Breast epithelium (tissue), 4 donors: Measurements from ENCODE around the gene TNFSF8. TPM values are rescaled to one million over a fixed set of nuclear protein-coding genes. Genes with fewer than 3 reads are reported as not detected.

Experiments used
- DNase-seq, 2 donors: peaks; one replicate each; pipeline ENCODE4 v3.0.0-alpha.2; 2019; ENCODE audit warnings: low spot score in 2 of 2
- H3K27ac ChIP-seq, 2 donors: fragments of 200-600 bp; sonication (generic) in 1 of 2; one replicate each; pipeline ENCODE4 v1.5.1; 2016 to 2019; ENCODE audit warnings: mild to moderate bottlenecking in 1 of 2
- H3K27me3 ChIP-seq, 2 donors: fragments of 200-600 bp; sonication (generic) in 1 of 2; one replicate each; pipeline versions ENCODE4 v1.5.1 to v1.6.0; 2017 to 2019; ENCODE audit warnings: control low read depth in 1 of 2, mild to moderate bottlenecking in 1 of 2
- H3K36me3 ChIP-seq: fragments of 200-600 bp; one replicate; pipeline ENCODE4 v1.5.1; 2019
- H3K4me1 ChIP-seq, 2 donors: fragments of 200-600 bp; sonication (generic); one replicate each; pipeline ENCODE4 v1.5.1; 2016 to 2019; ENCODE audit warnings: control low read depth in 1 of 2
- H3K4me3 ChIP-seq, 3 donors: fragments of 200-600 bp; sonication (generic); 1 replicate in 2 of 3; 2 replicates in 1 of 3; pipeline ENCODE4 v1.5.1; 2016 to 2019; ENCODE audit warnings: mild to moderate bottlenecking in 3 of 3, moderate library complexity in 2 of 3
- H3K9me3 ChIP-seq, 2 donors: fragments of 200-600 bp; sonication (generic) in 1 of 2; one replicate each; pipeline ENCODE4 v1.5.1; 2016 to 2019; ENCODE audit warnings: control low read depth in 1 of 2
- CTCF ChIP-seq, 3 donors: fragments of 450-650 bp; IDR thresholded peaks; one replicate each; pipeline ENCODE4 v1.5.1; 2016 to 2017; ENCODE audit warnings: antibody characterized with exemption in 3 of 3, mild to moderate bottlenecking in 3 of 3, moderate library complexity in 3 of 3
- POLR2A ChIP-seq: fragments of 450-650 bp; IDR thresholded peaks from one replicate; pipeline ENCODE4 v1.6.1; 2016; ENCODE audit warnings: antibody characterized with exemption, mild to moderate bottlenecking, moderate library complexity
- POLR2AphosphoS5 ChIP-seq, 3 donors: sonication (generic); formaldehyde crosslinking; IDR thresholded peaks; one replicate each; pipeline ENCODE4 v1.6.1; 2017; ENCODE audit warnings: antibody characterized with exemption in 3 of 3
- intact Hi-C: fragments of 100-400 bp; cut with DNase I; formaldehyde crosslinking; loops from one replicate; pipeline ENCODE4 v1.15.1; 2023; ENCODE audit warnings: low total_unique reads
- total RNA-seq, 3 donors: library from RNA; depleted of rRNA; stranded (reverse); fragments of >200 nt; gene quantifications; one replicate each; pipeline ENCODE4 v1.1.0, GENCODE V29; 2016

TNFSF8 gene
- total RNA-seq, 3 donors from 2014 or later: 2.6 to 9.8 (median 4.7) TPM

- Histone ChIP-seq H3K36me3 (no peaks in the 10 kb centered on the region), H3K4me3 (no peak overlapping the region), H3K27ac (peak overlapping the region; percentile 73 to 76), H3K4me1 (peaks cover 4 to 19% of the 10 kb centered on the region in 2 donors), H3K9me3 (no peaks in the 10 kb centered on the region), H3K27me3 (peaks cover 0 to 4% of the 10 kb centered on the region in 2 donors)
- peak; percentile 63 to 83 for DNase-seq
- intact Hi-C loops: no loop called here
- no peak for TF ChIP-seq POLR2A
- peak in 2 of 3 donors; percentile 61 to 65 for TF ChIP-seq POLR2AphosphoS5 (IDR thresholded peaks at IDR 0.05)
- no peak for TF ChIP-seq CTCF (IDR thresholded peaks at IDR 0.05)
Observed at GRCh38 chr9:114908104-114908622, 22.2 kb downstream of the TNFSF8 start.

GRCh38 chr9:114906922-114907571, 23.3 kb downstream of the TNFSF8 start:
- H3K9me3 ChIP-seq: no peaks in the 10 kb centered on the region
- no peak overlapping the region for H3K27ac ChIP-seq
- peak in 1 of 3 donors; percentile 26 for TF ChIP-seq CTCF (IDR thresholded peaks at IDR 0.05)
- TF ChIP-seq POLR2A: no peak
- no peak for TF ChIP-seq POLR2AphosphoS5 (IDR thresholded peaks at IDR 0.05)
- no peak overlapping the region for H3K4me3 ChIP-seq
- H3K27me3 ChIP-seq: peaks cover 0 to 5% of the 10 kb centered on the region in 2 donors
- no peak for DNase-seq
- H3K36me3 ChIP-seq: no peaks in the 10 kb centered on the region
- peaks cover 4 to 19% of the 10 kb centered on the region in 2 donors for H3K4me1 ChIP-seq
- intact Hi-C loops: no loop called here

GRCh38 chr9:114905170-114905940, 25.0 kb downstream of the TNFSF8 start:
- intact Hi-C loops: no loop called here
- Histone ChIP-seq H3K4me3 (no peak overlapping the region), H3K9me3 (no peaks in the 10 kb centered on the region), H3K36me3 (no peaks in the 10 kb centered on the region), H3K27ac (no peak overlapping the region), H3K4me1 (peaks cover 4 to 14% of the 10 kb centered on the region in 2 donors), H3K27me3 (peaks cover 0 to 5% of the 10 kb centered on the region in 2 donors)
- no peak for DNase-seq
- TF ChIP-seq POLR2A (no peak), CTCF (IDR thresholded peaks at IDR 0.05) (no peak), POLR2AphosphoS5 (IDR thresholded peaks at IDR 0.05) (no peak)

GRCh38 chr9:114902786-114903524, 27.4 kb downstream of the TNFSF8 start:
- no peaks in the 10 kb centered on the region for H3K36me3 ChIP-seq
- H3K27ac ChIP-seq: no peak overlapping the region
- no peaks in the 10 kb centered on the region for H3K4me1 ChIP-seq
- H3K4me3 ChIP-seq: no peak overlapping the region
- peaks cover 0 to 5% of the 10 kb centered on the region in 2 donors for H3K27me3 ChIP-seq
- no peaks in the 10 kb centered on the region for H3K9me3 ChIP-seq
- TF ChIP-seq POLR2A (no peak), CTCF (IDR thresholded peaks at IDR 0.05) (no peak), POLR2AphosphoS5 (IDR thresholded peaks at IDR 0.05) (no peak)
- DNase-seq: no peak
- intact Hi-C loops: no loop called here
